HG02571 (cell line): ENCODE results near the gene RO60.
A peak's percentile ranks its signal among the peaks of the same experiment; 100 is the strongest.
"Not testable (repeated sequence)": the region's sequence is repeated elsewhere in the genome, so short reads cannot be mapped to it uniquely, and the experiment has no call there.

Source experiments
- ATAC-seq: cut with Tn5 transposase; IDR thresholded peaks from one replicate; pipeline ENCODE4 v1.9.1; 2021; ENCODE audit warnings: mild to moderate bottlenecking, moderate library complexity; ENCODE audit not compliant: unreplicated experiment

Gene RO60

GRCh38 chr1:193059282-193060114 lies at the start of gene RO60, which contains the start of gene UCHL5:
RO60 (plus strand) TSS chr1:193059612; CDS start chr1:193069055, 9,443 bp downstream.
UCHL5 (minus strand) TSS chr1:193059360; CDS start chr1:193059260, 100 bp downstream.
- peak; percentile 92 for ATAC-seq

GRCh38 chr1:193011406-193011805 lies 48.0 kb upstream of the RO60 start:
- no peak for ATAC-seq

GRCh38 chr1:193013005-193013404 lies 46.4 kb upstream of the RO60 start:
- ATAC-seq, result no peak

- no peak for ATAC-seq
Observed at GRCh38 chr1:193013707-193014106, 45.7 kb upstream of the RO60 start.

GRCh38 chr1:193014400-193014799 lies 45.0 kb upstream of the RO60 start:
- ATAC-seq, result no peak

GRCh38 chr1:193016788-193017187 lies 42.6 kb upstream of the RO60 start:
- ATAC-seq, result no peak

GRCh38 chr1:193019442-193020026 lies 39.9 kb upstream of the RO60 start:
- ATAC-seq, result no peak

- ATAC-seq, result no peak
Observed at GRCh38 chr1:193025218-193025617, 34.2 kb upstream of the RO60 start.

- ATAC-seq, result no peak
Observed at GRCh38 chr1:193030280-193030679, 29.1 kb upstream of the RO60 start.

- no peak for ATAC-seq
Observed at GRCh38 chr1:193031431-193031830, 28.0 kb upstream of the RO60 start.

- ATAC-seq, result not testable (repeated sequence)
Observed at GRCh38 chr1:193032643-193033427, 26.6 kb upstream of the RO60 start.

GRCh38 chr1:193033610-193034009 lies 25.8 kb upstream of the RO60 start:
- ATAC-seq, result no peak

GRCh38 chr1:193036337-193037047 lies 22.9 kb upstream of the RO60 start:
- no peak for ATAC-seq

- ATAC-seq, result no peak
Observed at GRCh38 chr1:193040011-193040410, 19.4 kb upstream of the RO60 start.

- no peak for ATAC-seq
Observed at GRCh38 chr1:193042766-193043691, 16.4 kb upstream of the RO60 start.

- ATAC-seq, result not testable (repeated sequence)
Observed at GRCh38 chr1:193048913-193049312, 10.5 kb upstream of the RO60 start.

- no peak for ATAC-seq
Observed at GRCh38 chr1:193054169-193054675, 5.2 kb upstream of the RO60 start.

- ATAC-seq, result peak; percentile 50
Observed at GRCh38 chr1:193058529-193059281, 707 bp upstream of the RO60 start.

GRCh38 chr1:193060115-193060403 lies 647 bp downstream of the RO60 start:
- ATAC-seq, result no peak
